Parathyroid adenoma (tissue), 2 donors: Measurements from ENCODE around the gene HPX.

ENCODE experiments used
- H2AFZ ChIP-seq: fragments of 300-600 bp; sonication (generic); one replicate; pipeline ENCODE4 v1.7.0; 2017; ENCODE audit warnings: antibody characterized with exemption, mild to moderate bottlenecking
- H3K27ac ChIP-seq: fragments of 300-600 bp; sonication (generic); one replicate; pipeline ENCODE4 v1.7.0; 2017
- H3K27me3 ChIP-seq: fragments of 300-600 bp; sonication (generic); one replicate; pipeline ENCODE4 v1.7.0; 2017; ENCODE audit warnings: low read length; ENCODE audit not compliant: control insufficient read depth, insufficient read depth
- H3K36me3 ChIP-seq: fragments of 300-600 bp; sonication (generic); one replicate; pipeline ENCODE4 v1.7.0; 2017; ENCODE audit warnings: low read length; ENCODE audit not compliant: control insufficient read depth, insufficient read depth
- H3K4me1 ChIP-seq: fragments of 300-600 bp; sonication (generic); one replicate; pipeline ENCODE4 v1.7.0; 2017; ENCODE audit warnings: control low read depth
- H3K4me2 ChIP-seq: fragments of 300-600 bp; sonication (generic); one replicate; pipeline ENCODE4 v1.7.0; 2017; ENCODE audit warnings: low read length
- H3K4me3 ChIP-seq: fragments of 300-600 bp; sonication (generic); one replicate; pipeline ENCODE4 v1.7.0; 2017; ENCODE audit warnings: low read depth, low read length
- H3K79me2 ChIP-seq: fragments of 300-600 bp; sonication (generic); one replicate; pipeline ENCODE4 v1.7.0; 2017; ENCODE audit warnings: control low read depth
- H3K9ac ChIP-seq: fragments of 300-600 bp; sonication (generic); one replicate; pipeline ENCODE4 v1.7.0; 2017; ENCODE audit warnings: mild to moderate bottlenecking
- H3K9me3 ChIP-seq: fragments of 300-600 bp; sonication (generic); one replicate; pipeline ENCODE4 v1.7.0; 2017; ENCODE audit warnings: low read length; ENCODE audit not compliant: control insufficient read depth
- TF ChIP-seq, protein P1 (sequence below): fragments of 300-600 bp; sonication (generic); IDR thresholded peaks from one replicate; pipeline ENCODE4 v1.7.0; 2017; ENCODE audit warnings: antibody characterized with exemption, mild to moderate bottlenecking
- donor health status: primary hyperparathyroidism.

The HPX gene

GRCh38 chr11:6437993-6438392 lies 2.8 kb downstream of the HPX start:
- Histone ChIP-seq H3K4me3 (no peak overlapping the region), H3K4me2 (no peak overlapping the region), H3K27me3 (no peaks in the 10 kb centered on the region), H3K36me3 (no peaks in the 10 kb centered on the region), H2AFZ (no peak overlapping the region), H3K9me3 (no peaks in the 10 kb centered on the region), H3K79me2 (no peaks in the 10 kb centered on the region), H3K4me1 (no peaks in the 10 kb centered on the region), H3K27ac (no peak overlapping the region), H3K9ac (no peak overlapping the region)
- TF ChIP-seq, protein P1, sequence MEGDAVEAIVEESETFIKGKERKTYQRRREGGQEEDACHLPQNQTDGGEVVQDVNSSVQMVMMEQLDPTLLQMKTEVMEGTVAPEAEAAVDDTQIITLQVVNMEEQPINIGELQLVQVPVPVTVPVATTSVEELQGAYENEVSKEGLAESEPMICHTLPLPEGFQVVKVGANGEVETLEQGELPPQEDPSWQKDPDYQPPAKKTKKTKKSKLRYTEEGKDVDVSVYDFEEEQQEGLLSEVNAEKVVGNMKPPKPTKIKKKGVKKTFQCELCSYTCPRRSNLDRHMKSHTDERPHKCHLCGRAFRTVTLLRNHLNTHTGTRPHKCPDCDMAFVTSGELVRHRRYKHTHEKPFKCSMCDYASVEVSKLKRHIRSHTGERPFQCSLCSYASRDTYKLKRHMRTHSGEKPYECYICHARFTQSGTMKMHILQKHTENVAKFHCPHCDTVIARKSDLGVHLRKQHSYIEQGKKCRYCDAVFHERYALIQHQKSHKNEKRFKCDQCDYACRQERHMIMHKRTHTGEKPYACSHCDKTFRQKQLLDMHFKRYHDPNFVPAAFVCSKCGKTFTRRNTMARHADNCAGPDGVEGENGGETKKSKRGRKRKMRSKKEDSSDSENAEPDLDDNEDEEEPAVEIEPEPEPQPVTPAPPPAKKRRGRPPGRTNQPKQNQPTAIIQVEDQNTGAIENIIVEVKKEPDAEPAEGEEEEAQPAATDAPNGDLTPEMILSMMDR: no peak

DNA sequence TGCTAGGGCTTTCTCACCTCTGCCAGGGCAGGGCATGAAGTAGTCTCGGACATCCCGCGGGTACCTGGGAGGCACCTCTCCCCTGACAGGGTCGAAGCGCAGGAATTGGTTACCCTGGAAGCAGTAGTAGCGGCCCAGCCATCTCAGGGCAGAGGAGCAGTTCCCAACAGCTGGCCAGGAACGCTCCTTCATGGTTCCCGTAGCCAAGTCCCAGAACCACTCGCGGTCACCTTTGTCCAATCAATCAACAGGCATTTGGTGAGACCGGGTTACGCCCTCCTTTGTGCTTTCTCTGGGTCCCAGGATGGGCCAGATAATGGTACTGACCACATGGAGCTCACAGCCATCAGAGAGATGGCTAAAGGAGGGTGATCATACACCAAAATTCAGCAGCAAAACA lies 3.4 kb downstream of the HPX start:
- H3K79me2 ChIP-seq: no peaks in the 10 kb centered on the region
- no peaks in the 10 kb centered on the region for H3K36me3 ChIP-seq
- no peak overlapping the region for H3K27ac ChIP-seq
- H3K27me3 ChIP-seq: no peaks in the 10 kb centered on the region
- no peaks in the 10 kb centered on the region for H3K4me1 ChIP-seq
- no peak overlapping the region for H2AFZ ChIP-seq
- H3K4me3 ChIP-seq: no peak overlapping the region
- no peak overlapping the region for H3K9ac ChIP-seq
- TF ChIP-seq, protein P1: no peak
- H3K9me3 ChIP-seq: no peaks in the 10 kb centered on the region
- H3K4me2 ChIP-seq: no peak overlapping the region

DNA sequence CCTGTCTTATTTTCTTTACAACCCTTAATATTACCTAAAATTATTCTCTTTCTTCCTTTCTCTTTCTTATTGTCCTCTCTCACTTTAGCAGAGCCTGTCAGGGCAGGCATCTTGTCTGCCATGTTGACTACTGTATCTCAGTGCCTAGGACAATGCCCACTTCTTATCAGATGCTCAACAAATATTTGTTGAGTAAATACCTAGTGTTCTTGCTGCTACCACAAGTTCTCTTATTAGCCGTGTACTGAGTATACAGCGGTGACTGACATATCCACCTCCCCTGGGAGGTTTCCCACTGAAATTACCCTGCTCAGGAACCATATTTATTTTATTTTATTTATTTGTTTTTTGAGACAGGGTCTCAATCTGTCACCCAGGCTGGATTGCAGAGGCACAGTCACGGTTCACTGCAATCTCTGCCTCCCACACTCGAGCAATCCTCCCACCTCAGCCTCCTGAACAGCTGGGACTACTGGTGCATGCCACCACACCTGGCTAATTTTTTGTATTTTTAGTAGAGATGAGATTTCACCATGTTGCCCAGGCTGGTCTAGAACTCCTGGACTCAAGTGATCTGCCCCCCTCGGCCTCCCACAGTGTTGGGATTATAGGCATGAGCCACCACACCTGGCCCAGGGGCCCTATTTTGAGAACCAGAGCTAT lies 6.7 kb downstream of the HPX start:
- no peak overlapping the region for H2AFZ ChIP-seq
- H3K4me1 ChIP-seq: no peaks in the 10 kb centered on the region
- TF ChIP-seq, protein P1: no peak
- H3K9ac ChIP-seq: no peak overlapping the region
- no peak overlapping the region for H3K27ac ChIP-seq
- no peaks in the 10 kb centered on the region for H3K36me3 ChIP-seq
- H3K9me3 ChIP-seq: no peaks in the 10 kb centered on the region
- H3K27me3 ChIP-seq: no peaks in the 10 kb centered on the region
- no peak overlapping the region for H3K4me2 ChIP-seq
- no peak overlapping the region for H3K4me3 ChIP-seq
- no peaks in the 10 kb centered on the region for H3K79me2 ChIP-seq

DNA sequence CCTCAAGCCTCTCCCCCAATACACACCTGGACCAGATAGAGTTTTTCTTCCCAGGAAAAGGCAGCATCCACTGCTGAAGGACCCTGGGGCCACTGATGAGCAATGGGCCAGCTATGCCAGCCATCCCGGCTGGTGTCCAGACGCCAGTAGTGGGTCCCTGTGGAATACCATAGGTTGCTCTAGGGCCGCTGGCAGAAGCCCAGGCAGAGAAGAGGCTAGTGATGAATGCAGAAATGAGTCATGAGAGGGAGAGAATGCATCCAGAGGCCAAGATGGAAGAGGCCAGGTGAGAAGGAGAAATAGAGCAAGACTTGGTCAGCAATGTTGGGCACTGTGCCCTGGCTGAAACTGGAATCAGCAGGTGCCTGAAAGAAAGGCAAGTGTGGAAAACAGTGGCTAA lies 8.9 kb downstream of the HPX start:
- H3K4me2 ChIP-seq: no peak overlapping the region
- no peak overlapping the region for H3K9ac ChIP-seq
- H3K79me2 ChIP-seq: no peaks in the 10 kb centered on the region
- no peaks in the 10 kb centered on the region for H3K9me3 ChIP-seq
- no peak overlapping the region for H3K4me3 ChIP-seq
- TF ChIP-seq, protein P1: no peak
- H2AFZ ChIP-seq: no peak overlapping the region
- no peaks in the 10 kb centered on the region for H3K27me3 ChIP-seq
- H3K36me3 ChIP-seq: no peaks in the 10 kb centered on the region
- no peak overlapping the region for H3K27ac ChIP-seq
- H3K4me1 ChIP-seq: no peaks in the 10 kb centered on the region

- Histone ChIP-seq H3K4me1 (no peaks in the 10 kb centered on the region), H3K27me3 (no peaks in the 10 kb centered on the region), H3K9me3 (no peaks in the 10 kb centered on the region), H3K4me3 (no peak overlapping the region), H2AFZ (no peak overlapping the region), H3K9ac (no peak overlapping the region), H3K36me3 (no peaks in the 10 kb centered on the region), H3K27ac (no peak overlapping the region), H3K4me2 (no peak overlapping the region), H3K79me2 (no peaks in the 10 kb centered on the region)
- TF ChIP-seq, protein P1: no peak
These were observed 13.3 kb downstream of the HPX start for GRCh38 chr11:6427516-6427915.
